OCI-LY3 (cell line): ENCODE measurements around the gene KDM5B.

Experiments
- H2AFZ ChIP-seq: fragments of 200-600, 300-600 bp; shearing (Covaris generic); 2 replicates; pipeline ENCODE4 v1.6.0; 2014; ENCODE audit warnings: antibody characterized with exemption, low read depth, low read length
- H3K27ac ChIP-seq: fragments of 200-600, 300-600 bp; sonication (generic); 2 replicates; pipeline ENCODE4 v1.5.1; 2014; ENCODE audit warnings: mild to moderate bottlenecking, low read length, moderate library complexity, mixed read lengths
- H3K27me3 ChIP-seq: fragments of 200-600, 300-600 bp; sonication (generic); 2 replicates; pipeline ENCODE4 v1.6.1; 2014; ENCODE audit warnings: low read depth, low read length, mixed read lengths
- H3K36me3 ChIP-seq: fragments of 200-600, 300-600 bp; sonication (generic); replicated peaks from 2 replicates; pipeline ENCODE3; 2014; ENCODE audit warnings: low read depth, low read length, mixed read lengths
- H3K4me1 ChIP-seq: fragments of 300-600, 200-600 bp; sonication (generic); 2 replicates; pipeline ENCODE4 v1.6.1; 2014; ENCODE audit warnings: low read length, mixed read lengths
- H3K4me2 ChIP-seq: fragments of 200-600, 300-600 bp; sonication (generic); 2 replicates; pipeline ENCODE4 v1.6.1; 2014; ENCODE audit warnings: low read length, mixed read lengths
- H3K4me3 ChIP-seq: fragments of 300-600, 200-600 bp; sonication (generic); 2 replicates; pipeline ENCODE4 v1.5.1; 2014; ENCODE audit warnings: antibody characterized with exemption, mild to moderate bottlenecking, low read length, moderate library complexity
- H3K79me2 ChIP-seq: fragments of 300-600, 200-600 bp; shearing (Covaris generic); 2 replicates; pipeline ENCODE4 v1.6.1; 2014; ENCODE audit warnings: mild to moderate bottlenecking, low read length, mixed read lengths
- H3K9ac ChIP-seq: fragments of 300-600, 200-600 bp; shearing (Covaris generic); 2 replicates; pipeline ENCODE4 v1.6.0; 2014; ENCODE audit warnings: mild to moderate bottlenecking, low read length, moderate library complexity
- H3K9me3 ChIP-seq: fragments of 200-600, 300-600 bp; shearing (Covaris generic); 2 replicates; pipeline ENCODE4 v1.6.1; 2014; ENCODE audit warnings: low read length, mixed read lengths; ENCODE audit not compliant: insufficient read depth
- H4K20me1 ChIP-seq: fragments of 200-600, 300-600 bp; sonication (generic); 2 replicates; pipeline ENCODE4 v1.6.1; 2016; ENCODE audit warnings: low read length, mixed read lengths; ENCODE audit not compliant: insufficient read depth
- CTCF ChIP-seq: fragments of 200-600, 300-600 bp; sonication (generic); IDR thresholded peaks from 2 replicates; pipeline ENCODE4 v1.5.1; 2014; ENCODE audit warnings: antibody characterized with exemption, low read length, low read depth
- EZH2phosphoT487 ChIP-seq: fragments of 200-600 bp; shearing (Covaris generic); IDR thresholded peaks from 2 replicates; pipeline ENCODE4 v1.6.1; 2018; ENCODE audit warnings: antibody characterized with exemption, mixed run types, low read depth

Gene KDM5B

GRCh38 chr1:202825748-202826147 lies 17.5 kb upstream of the KDM5B start:
- H3K4me3 ChIP-seq = no peak overlapping the region
- H3K4me2 ChIP-seq = no peak overlapping the region
- H2AFZ ChIP-seq = no peak overlapping the region
- H3K27me3 ChIP-seq = peaks cover 45% of the 10 kb centered on the region
- H3K79me2 ChIP-seq = no peaks in the 10 kb centered on the region
- H3K27ac ChIP-seq = no peak overlapping the region
- TF ChIP-seq CTCF = no peak
- no peak for TF ChIP-seq EZH2phosphoT487
- no peaks in the 10 kb centered on the region for H4K20me1 ChIP-seq
- no peaks in the 10 kb centered on the region for H3K4me1 ChIP-seq
- no peak overlapping the region for H3K9ac ChIP-seq
- H3K9me3 ChIP-seq = no peaks in the 10 kb centered on the region
- no peaks in the 10 kb centered on the region for H3K36me3 ChIP-seq

- TF ChIP-seq EZH2phosphoT487 (no peak), CTCF (no peak)
- Histone ChIP-seq H3K4me3 (no peak overlapping the region), H3K27me3 (peaks cover 66% of the 10 kb centered on the region), H3K9ac (no peak overlapping the region), H3K9me3 (no peaks in the 10 kb centered on the region), H3K4me1 (peaks cover 14% of the 10 kb centered on the region), H3K79me2 (no peaks in the 10 kb centered on the region), H3K4me2 (no peak overlapping the region), H2AFZ (no peak overlapping the region), H4K20me1 (no peaks in the 10 kb centered on the region), H3K27ac (no peak overlapping the region), H3K36me3 (no peaks in the 10 kb centered on the region)
Observed at GRCh38 chr1:202821467-202821866, 13.2 kb upstream of the KDM5B start.

GRCh38 chr1:202818819-202819218 lies 10.6 kb upstream of the KDM5B start:
- TF ChIP-seq EZH2phosphoT487 (no peak), CTCF (no peak)
- Histone ChIP-seq H3K27me3 (peaks cover 55% of the 10 kb centered on the region), H3K27ac (no peak overlapping the region), H2AFZ (no peak overlapping the region), H4K20me1 (no peaks in the 10 kb centered on the region), H3K36me3 (no peaks in the 10 kb centered on the region), H3K4me3 (peak overlapping the region; percentile 61), H3K4me2 (peak overlapping the region; percentile 79), H3K9me3 (no peaks in the 10 kb centered on the region), H3K9ac (no peak overlapping the region), H3K4me1 (peaks cover 14% of the 10 kb centered on the region), H3K79me2 (no peaks in the 10 kb centered on the region)

DNA sequence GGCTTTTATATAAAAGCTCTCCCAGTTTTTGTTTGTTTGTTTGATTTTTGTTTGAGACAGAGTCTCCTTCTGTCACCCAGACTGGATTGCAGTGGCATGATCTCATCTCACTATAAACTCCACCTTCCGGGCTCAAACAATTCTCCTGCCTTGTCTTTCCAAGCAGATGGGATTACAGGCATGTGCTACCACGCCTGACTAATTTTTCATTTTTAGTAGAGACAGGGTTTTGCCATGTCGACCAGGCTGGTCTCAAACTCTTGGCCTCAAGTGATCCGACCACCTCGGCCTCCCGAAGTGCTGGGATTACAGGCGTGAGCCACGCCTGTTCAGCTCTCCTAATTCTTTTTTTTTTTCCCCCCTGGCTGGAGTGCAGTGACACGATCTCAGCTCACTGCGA lies 6.9 kb upstream of the KDM5B start:
- no peak overlapping the region for H3K9ac ChIP-seq
- H2AFZ ChIP-seq = no peak overlapping the region
- H3K4me1 ChIP-seq = peaks cover 19% of the 10 kb centered on the region
- H3K4me3 ChIP-seq = no peak overlapping the region
- no peak for TF ChIP-seq EZH2phosphoT487
- TF ChIP-seq CTCF = no peak
- H3K27ac ChIP-seq = no peak overlapping the region
- H3K27me3 ChIP-seq = peaks cover 53% of the 10 kb centered on the region
- H3K4me2 ChIP-seq = no peak overlapping the region
- H4K20me1 ChIP-seq = no peaks in the 10 kb centered on the region
- H3K36me3 ChIP-seq = no peaks in the 10 kb centered on the region
- H3K79me2 ChIP-seq = no peaks in the 10 kb centered on the region
- no peaks in the 10 kb centered on the region for H3K9me3 ChIP-seq
